IMR-90 (cell line): ENCODE measurements around the gene CTBP1.

Experiments used
- CTCF ChIP-seq: conservative IDR thresholded peaks from 2 replicates; pipeline ENCODE4 v1.5.1; 2012; ENCODE audit warnings: mild to moderate bottlenecking, low read depth, low read length, improper control_type of control experiment
- MAZ ChIP-seq: IDR thresholded peaks from 2 replicates; pipeline ENCODE4 v1.6.1; 2012; ENCODE audit warnings: low read depth, mild to moderate bottlenecking, low read length, improper control_type of control experiment, moderate library complexity, borderline replicate concordance
- POLR2A ChIP-seq: IDR thresholded peaks from 2 replicates; pipeline ENCODE4 v1.6.1; 2012; ENCODE audit warnings: mild to moderate bottlenecking, low read depth, low read length
- RAD21 ChIP-seq: IDR thresholded peaks from 2 replicates; pipeline ENCODE4 v1.6.1; 2012; ENCODE audit warnings: low read length, improper control_type of control experiment
- SMC3 ChIP-seq: fragments of 150-350 bp; IDR thresholded peaks from 2 replicates; pipeline ENCODE4 v1.6.1; 2016; ENCODE audit warnings: low read depth, mild to moderate bottlenecking, antibody characterized with exemption, low read length, moderate library complexity
- USF2 ChIP-seq: fragments of 150-350 bp; IDR thresholded peaks from 2 replicates; pipeline ENCODE4 v1.6.1; 2017; ENCODE audit warnings: mild to moderate bottlenecking, antibody characterized with exemption, low read length, low read depth

- TF ChIP-seq CTCF: no peak
- TF ChIP-seq SMC3: no peak
- TF ChIP-seq POLR2A: no peak
- TF ChIP-seq USF2: no peak
- no peak for TF ChIP-seq MAZ
- no peak for TF ChIP-seq RAD21
Observed at GRCh38 chr4:1164444-1164843, 84.5 kb downstream of the CTBP1 start.
